H4 (cell line): ENCODE results near the gene ACTRT2. TPM values are rescaled to one million over a fixed set of nuclear protein-coding genes. Genes with fewer than 3 reads are reported as not detected.

ENCODE experiments used
- DNase-seq: peaks from one replicate; pipeline ENCODE4 v3.0.0-alpha.2; 2015; ENCODE audit warnings: low spot score
- total RNA-seq: library from RNA; depleted of rRNA; stranded (reverse); fragments of >200 nt; shearing (Covaris generic); gene quantifications from 2 replicates; pipeline ENCODE4 v1.2.3, GENCODE V29; 2014

The ACTRT2 gene
- total RNA-seq, 1 experiment from 2014 or later: not detected

DNA sequence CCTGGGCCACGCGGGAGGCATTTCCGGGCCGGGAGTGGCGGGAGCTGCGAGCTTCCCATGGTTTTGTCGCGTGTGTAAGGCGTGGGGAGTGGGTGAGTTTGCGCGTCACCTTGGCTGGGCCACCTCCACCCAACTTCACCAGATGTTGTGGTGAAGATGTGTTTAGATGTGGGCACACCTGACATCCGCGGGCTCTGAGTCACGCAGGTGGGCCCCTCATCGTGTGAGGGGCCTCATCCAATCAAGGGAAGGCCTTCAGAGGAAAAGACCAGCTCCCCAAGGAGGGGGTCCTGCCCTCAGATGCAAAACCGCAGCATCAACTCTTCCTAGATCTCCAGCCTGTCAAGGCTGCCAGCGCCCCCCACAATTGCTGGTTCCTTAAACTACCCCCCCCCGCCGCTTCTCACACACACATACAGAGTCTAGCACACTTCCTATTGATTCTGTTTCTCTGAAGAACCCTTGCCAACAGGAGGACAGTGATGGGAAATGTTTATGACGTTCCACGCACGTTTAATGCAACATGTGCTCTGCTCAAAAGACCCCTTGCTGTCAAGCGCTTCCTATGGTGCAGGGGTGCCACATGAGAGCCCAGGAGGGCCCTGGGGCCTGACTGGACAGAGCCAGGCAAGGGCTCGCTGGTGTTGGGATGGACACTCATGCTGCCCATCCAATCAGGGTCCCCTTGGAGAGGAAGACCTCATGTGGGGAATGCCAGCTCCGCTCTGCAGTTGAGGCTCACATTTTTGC is 11.9 kb downstream of the ACTRT2 start:
- no peak for DNase-seq

DNA sequence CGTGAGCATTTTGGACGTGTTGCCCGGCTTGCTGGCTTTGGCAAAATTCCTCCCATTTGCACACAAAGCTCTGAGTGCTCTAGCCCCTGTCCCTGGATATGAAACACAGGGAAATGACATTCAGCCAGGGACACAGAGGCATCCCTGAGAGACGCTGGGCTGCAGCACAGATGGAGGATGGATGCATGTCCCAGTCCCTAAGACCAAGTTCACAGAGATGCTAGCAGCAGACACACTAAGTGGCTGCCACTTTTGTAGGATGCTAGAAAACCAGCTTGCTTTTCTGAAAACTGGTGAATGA is 12.5 kb downstream of the ACTRT2 start:
- no peak for DNase-seq

DNA sequence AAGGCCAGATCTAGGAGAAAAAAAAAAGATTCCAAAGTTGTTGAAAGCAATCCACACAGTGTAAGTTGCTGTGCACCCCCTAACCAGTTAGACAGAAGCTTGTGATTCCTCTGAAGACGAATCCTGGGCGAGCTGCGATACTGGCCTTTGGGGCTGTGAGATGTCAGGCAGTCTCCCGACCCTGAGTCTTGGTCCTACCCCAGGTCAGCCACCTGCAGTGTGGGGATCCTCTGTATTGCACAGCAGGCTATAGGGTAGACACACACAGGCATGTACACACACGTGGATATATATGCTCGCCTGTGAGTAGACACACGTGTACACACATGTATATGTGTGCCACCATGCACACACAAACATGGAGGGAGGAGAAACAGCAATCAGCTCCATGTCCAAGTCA is 12.9 kb downstream of the ACTRT2 start:
- no peak for DNase-seq

DNA sequence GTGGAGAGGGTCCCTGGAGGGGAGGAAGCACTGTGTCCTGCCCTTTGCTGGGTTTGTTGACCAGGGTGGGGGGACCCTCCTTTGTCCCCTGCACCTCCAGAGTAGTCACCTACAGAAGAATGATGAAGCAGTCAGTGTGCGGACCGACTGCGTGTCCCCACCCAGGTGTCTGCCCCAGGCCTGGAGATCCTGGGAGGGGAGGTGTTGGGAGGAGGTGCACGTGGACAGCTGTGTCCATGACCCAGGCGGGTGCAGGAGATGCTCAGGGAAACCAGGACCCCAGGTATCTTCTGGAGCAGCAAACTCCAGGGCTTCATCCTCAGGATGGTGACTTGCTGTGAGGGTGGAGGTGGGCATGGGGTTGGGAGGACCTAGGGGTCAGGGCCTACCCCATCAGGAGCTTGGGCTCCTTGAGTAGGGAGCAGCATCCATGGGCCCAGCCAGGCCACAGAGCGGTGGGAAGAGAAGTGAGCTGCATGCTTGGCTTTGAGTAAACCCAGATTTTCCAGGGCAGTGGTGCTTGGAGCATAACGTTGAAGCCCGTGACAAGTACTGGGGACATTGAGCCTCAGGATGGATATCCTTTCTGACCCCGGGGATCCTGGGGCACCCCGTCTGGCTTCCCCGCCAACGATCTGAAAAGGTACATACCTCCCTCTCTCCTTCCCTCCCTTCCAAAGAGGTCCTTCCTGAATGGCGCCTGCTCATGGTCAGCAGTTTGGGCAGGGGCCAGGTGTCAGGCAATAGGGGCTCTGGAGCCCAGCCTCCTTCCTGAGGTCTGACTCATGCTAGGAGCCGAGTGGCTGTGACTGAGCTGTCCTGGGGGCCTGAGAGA is 13.7 kb downstream of the ACTRT2 start:
- no peak for DNase-seq

DNA sequence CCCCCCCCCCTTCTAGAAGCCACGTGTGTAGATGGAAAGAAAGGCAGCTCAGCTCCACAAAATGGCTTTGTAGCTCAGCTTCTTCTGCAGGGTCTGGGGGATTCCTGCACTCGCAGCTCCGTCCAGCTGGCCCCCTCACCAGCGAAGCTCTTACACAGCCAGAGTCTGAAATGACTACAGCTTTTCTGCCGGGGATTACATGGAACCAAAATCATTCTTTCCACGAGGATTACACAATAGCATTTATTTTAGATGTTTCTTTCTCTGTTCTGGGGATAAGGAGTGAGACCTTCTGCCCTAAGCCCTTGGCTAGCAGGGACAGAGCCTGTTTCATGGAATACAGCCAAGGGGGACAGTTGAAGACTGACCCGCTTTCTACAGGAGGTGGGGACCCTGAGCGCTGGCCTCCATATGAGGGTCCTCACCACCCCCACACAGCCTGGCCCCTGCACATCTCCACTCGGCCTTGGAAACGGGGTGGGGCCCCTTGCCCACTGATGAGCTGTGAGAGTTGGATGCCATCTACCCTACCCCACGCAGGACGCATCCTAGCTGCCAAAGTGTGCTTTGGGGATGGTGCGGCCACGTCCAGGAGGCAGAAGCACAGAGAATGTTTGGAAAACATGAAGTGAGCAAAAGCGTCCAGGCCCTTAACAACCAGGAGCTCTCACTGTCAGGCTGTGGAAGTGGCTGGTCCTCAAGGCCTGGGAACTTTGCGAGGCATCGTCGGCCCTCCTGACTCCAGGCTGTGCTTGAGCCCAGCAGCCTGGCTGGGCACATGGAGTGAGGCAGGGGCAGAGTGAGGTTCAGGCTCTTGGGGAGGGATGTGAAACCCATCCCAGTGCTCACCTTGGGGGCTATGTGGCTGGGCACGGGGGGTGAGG is 14.5 kb downstream of the ACTRT2 start:
- no peak for DNase-seq

DNA sequence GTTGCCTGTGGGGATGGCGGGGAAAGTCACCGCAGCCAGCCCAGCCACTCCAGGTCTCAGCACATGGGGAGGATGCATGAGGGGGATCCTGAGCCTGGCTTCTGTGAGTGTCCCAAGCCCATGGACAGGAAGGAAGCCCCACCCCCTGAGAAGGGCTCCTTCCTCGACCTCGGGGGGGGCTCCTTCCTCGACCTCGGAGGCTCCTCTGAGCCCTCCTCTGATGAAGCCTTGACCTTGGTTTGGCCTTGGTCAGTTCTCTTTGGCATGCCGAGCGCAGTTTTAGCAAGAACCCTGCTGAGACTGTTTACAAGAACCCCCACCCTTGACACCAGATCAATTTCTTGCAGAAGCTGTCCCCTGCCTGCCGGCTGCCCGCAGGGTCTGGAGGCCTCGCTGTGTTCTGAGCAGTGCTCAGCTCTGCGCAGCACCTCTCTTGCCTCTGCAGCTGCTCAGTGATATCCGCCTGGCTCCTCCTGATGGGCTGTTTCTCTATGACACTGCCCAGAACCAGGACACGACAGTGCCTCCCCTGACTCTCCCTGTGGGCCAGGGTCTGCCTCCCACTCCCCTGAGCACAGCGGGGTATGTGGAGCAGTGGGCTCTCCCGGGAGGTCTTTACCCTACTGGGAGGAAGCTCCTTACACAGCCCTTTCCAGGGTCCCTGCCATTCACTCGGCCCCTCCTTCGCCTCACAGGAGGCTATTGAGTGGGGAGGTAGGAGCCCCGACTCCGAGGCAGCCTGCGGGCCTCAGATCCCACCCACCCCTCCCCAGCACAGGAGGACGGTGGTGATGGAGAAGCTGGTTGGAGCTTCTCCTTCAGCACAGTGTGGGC is 15.4 kb downstream of the ACTRT2 start:
- DNase-seq: no peak

DNA sequence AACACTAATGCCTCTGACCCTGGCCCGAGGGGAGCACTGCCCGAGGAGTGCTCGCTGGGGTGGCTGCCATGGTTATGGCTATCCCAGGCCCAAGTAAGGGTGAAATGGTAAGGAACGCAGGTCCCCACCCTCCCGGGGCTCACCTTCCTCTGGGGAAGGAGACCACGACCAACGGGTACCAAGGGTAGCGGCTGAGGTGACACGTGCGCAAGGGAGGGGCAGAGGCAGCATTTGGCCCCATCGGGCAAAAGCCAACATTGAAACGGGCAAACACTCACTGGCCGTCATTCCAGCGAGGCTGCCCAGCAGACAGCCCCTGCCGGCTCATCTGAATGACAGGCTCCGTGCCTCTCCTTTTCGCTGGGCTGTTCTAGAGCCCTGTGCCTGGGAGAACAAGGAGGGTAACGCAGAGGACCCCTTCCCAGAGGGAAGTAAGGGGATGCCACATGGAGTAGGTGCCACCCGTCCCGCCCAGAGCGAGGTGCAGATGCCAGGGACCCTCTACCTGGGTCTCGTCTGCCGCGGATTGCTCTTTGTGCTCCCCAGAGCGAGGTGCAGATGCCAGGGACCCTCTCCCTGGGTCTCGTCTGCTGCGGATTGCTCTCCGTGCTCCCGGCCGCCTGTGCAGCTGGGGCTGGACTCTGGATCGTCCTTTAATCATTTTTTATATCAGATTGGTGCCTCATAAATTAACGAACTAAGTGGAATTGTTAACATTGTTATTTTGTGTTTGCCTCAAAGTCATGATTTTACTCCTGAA is 16.2 kb downstream of the ACTRT2 start:
- no peak for DNase-seq

DNA sequence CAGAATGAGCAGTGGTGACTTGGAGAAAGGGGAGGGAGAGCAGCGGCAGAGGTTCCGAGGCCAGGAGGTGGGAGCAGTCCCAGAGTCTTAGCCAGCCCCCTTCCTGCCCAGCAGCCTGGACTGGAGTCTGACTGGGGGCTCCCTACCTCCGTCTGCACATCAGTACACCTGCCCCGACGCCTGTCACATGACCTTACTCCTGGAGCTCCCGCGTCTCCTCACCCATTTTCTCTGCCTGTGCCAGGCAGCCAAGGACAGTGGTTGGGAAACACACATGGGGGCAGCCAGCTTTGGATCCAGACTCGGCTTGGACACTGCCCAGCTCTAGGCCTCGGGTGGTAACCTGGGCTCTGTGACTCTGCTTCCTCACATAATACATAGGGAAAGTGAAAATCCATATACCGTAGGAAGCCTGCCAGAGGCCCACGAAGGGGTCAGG is 16.9 kb downstream of the ACTRT2 start:
- no peak for DNase-seq

DNA sequence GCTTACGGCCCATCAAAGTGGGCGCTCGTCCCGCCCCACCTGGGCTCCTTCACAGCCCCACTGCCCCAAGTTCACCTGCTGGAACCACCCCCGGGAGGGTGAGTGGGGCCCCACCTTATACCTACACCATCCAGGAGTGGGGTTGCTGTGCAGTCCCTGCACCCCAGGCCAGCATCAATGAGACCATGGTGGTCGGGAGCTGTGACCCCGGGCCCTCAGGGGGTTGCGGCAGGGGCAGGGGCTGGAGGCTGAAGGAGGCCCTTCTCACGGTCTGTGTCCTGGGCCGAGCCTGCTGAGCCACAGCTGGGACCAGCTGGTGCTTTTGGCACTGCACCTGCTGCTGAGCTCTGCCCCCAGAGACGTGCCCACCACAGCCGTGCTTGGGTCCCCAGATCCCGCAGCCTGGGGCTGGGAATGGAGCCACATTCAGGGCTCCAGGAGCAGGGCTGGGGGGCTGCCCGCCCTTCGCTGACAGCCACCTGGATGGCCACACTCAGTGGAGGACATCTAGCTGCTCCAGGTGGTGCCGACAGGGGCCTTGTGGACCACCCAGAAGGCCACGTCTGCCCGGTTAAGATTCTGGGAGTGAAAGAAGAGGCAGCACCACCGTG is 17.4 kb downstream of the ACTRT2 start:
- no peak for DNase-seq

DNA sequence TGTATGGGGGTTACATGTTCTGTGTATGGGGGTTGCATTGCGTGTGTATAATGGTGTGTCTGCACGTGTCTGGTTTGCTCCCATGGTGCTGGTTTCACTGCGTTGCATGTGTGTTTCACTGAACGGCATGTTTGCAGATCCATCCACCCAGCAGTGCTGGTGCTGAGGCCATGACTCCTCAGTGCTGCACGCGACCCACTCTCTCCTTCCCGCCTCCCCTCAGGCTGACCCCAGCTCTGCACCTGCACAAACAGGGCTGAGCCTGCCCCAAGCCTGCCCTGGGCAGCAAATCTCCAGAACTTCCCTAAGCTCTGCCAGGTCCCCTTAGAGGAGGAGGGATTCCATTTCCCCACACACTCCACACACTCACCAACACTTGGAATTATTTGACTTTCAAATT is 18.7 kb downstream of the ACTRT2 start:
- no peak for DNase-seq

DNA sequence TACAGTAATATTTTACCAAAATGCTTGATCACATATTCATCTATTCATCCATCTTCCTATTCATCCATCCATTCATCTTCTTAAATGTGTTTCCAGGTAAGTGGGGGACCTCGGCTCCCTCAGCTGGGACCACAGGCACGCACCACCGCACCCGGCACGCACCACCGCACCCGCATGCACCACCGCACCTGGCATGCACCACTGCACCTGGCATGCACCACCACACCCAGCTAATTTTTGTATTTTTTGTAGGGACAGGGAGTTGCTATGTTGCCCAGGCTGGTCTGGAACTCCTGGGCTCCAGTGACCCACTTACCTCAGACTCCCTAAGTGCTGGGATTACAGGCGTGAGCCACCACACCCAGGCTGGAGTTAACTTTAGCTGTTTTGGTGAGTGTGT is 21.2 kb downstream of the ACTRT2 start:
- no peak for DNase-seq

DNA sequence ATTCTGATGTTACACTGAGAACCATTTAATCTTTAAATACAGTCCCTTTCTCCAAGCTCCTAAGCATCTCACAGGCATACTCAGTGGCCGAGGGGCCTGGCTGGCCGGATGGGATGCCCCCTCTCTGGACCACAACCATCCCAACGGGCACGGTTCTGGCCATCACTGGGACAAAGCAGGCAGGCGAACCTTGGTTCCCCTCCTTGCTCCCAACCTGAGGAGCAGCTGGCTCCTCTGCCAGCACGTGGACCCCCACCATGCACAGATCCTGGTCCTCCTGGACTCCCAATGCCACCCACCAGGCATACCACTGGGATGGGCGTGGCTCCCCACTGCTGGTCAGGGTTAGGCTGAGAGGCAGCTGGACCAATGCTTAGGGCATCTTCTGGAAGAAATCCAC is 27.9 kb downstream of the ACTRT2 start:
- no peak for DNase-seq

DNA sequence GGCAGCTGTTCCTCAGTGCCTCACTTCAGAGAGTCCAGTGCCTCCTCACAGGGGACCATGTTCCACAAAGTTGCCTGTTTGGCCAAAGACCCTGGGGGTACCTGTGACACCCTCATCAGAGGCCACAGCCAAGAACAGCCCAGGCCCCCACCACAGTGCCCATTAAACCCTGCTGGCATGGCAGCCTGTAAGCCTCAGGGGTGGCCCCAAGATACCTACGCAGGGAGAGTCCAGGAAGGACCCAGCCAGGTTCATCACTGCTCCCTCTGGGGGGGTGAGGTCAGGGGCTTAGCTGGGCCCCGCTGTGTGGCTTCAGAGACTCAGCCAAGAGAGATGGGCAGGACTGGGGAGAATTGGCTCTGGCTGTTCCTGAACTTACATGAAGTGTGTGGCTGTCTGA is 28.6 kb downstream of the ACTRT2 start:
- no peak for DNase-seq

DNA sequence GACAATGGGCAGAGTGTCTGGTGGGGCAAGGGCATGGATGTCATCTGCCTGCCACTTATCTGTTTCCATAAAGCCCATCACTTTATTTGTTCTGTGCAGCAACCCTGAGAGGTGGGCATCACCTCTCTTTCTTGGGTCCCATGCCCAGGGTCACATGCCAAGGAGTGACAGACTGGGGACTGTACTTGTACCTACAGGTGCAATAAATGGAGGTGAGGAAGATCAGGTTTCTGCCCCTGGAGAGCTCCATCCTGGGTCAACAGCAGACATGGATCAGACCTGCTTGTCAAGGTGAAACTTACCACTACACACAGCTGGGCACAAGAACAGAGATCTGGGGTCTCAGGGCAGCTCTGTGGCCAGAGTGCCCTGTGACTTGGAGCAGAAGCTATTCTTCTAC is 29.3 kb downstream of the ACTRT2 start:
- no peak for DNase-seq

DNA sequence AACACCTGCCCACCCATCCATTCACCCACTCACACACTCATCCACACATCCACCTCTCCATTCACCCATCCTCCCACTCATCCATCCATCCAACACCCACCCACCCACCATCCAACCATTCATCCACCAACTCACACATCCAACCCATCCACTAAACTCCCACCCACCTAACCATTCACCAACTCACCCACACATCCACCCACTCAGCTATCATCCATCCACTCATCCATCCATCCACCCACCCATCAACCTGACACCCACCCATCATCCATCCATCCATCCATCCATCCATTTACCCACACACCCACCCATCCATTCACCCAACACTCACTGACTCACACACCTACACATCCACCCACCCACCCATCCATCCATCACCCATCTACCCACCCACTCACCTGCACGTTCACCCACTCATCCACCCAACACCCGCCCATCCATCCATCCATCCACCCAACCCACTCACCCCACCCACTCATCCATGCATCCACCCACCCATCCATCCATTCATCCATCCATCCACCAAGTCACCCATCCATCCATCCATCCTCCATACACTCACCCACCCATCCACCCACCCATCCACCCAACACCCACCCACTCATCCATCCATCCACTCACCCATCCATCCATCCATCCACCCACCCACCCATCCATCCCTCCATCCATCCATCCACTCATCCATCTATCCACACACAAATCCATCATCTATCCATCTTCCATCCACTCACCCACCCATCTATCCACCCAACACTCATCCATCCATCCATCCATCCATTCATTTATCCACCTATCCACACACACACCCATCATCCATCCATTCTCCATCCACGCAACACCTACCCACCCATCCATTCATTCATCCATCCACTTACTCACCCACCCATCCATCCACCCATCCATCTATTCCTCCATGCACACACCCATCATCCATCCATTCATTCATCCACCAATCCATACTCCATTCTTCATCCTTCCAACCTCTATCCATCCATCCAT is 30.3 kb downstream of the ACTRT2 start:
- no peak for DNase-seq

DNA sequence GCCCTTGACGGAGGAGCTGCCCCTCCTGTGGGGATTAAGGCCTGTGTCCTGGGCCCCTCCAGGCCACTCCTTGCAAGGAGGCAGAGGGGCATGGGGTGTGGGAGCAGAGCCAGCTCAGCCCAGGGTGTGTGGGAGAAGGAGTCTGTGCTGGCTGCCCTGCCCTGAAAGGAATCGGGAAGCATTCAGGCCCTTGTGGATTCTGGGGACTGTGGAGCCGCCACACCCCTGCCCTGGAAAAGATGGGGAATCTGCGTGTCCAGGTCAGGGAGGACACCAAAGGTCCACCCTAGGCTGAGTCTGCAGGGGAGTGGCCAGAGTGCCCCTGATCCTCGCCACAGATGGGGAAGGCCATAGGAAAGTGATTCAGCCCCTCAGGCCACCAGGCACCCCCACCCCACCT is 31.2 kb downstream of the ACTRT2 start:
- no peak for DNase-seq

DNA sequence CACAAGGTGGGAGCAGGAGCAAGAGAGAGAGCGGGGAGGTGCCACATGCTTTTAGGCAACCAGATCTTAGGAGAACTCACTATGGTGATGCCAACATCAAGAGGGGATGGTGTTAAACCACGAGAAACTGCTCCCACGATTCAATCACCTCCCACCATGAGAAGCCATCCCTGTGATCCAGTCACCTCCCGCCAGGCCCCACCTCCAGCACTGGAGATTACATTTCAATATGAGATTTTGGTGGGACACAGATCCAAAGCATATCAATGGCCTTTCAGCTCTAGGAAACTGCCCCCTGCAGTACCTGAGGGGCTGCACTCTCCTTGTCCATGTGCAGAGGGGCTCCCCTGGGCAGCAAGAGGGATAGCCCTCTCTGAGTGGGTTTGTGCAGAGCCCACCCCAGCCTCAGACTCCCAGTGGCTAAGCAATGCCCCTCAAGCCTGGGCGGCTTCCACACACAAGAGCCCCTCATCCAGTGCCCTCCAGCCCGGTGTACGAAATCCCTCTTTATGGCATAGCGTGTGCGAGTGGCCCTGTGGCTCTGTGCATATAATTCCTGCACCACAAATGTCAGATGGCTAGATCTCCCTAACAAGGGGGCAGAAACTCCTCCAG is 32.2 kb downstream of the ACTRT2 start:
- no peak for DNase-seq

DNA sequence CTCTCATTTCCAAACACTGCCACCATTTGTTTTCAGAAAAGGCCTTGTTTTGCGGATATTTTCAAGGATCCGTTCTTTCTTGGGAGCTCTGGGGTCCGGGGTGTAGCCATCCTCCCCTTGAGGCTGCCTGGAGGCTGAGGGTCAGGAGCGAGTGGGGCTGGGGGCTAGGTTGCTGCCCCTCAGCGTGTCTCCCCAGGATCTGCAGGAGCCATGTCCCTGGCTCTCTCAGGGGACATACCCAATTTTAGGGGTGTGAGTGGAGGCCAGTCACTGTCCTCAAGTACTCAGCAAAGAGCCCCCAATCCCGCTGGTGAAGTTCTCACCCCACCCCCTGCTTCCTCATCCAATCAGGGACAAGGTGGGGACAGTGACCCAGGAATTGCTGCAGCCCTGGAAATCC is 32.7 kb downstream of the ACTRT2 start:
- DNase-seq: no peak

DNA sequence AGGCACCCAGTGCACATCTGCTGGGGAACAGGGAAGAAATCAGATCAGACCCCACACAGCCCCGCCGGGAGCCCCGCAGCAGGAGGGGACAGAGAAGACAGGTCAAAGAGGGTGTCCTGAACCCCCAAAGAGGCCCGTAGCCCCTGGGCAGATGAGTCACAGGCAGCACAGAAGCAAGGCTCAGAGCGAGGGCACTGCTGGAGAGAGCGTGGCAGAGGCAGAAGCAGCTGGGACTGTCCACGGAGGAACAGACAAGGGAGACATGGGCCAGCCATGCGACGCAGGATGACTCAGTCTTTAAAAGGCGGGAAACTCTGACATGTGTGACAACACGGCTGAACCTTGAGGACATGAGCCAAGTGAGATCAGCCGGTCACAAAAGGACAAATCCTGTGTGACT is 33.2 kb downstream of the ACTRT2 start:
- DNase-seq: no peak
